Stimulated activated CD4-positive, alpha-beta T cell treated with anti-CD3 and anti-CD28 coated beads, Interleukin-1b, Interleukin-23, amount 100 ng/mL, for 1 hour (primary cell): Measurements from ENCODE around the gene PRSS33.

ENCODE experiments used
- DNase-seq, 2 donors: peaks; one replicate each; pipeline ENCODE4 v3.0.0-alpha.2; 2020; ENCODE audit warnings: low read depth in 2 of 2

Gene PRSS33

GRCh38 chr16:2799205-2799858 lies 12.0 kb upstream of the PRSS33 start:
- no peak for DNase-seq

GRCh38 chr16:2798723-2799204 lies 11.4 kb upstream of the PRSS33 start:
- DNase-seq = no peak

GRCh38 chr16:2795395-2796143 lies 8.2 kb upstream of the PRSS33 start:
- DNase-seq = no peak

- DNase-seq = no peak
Observed at GRCh38 chr16:2792940-2793339, 5.6 kb upstream of the PRSS33 start.

- DNase-seq = no peak
Observed at GRCh38 chr16:2791174-2791573, 3.8 kb upstream of the PRSS33 start.

- no peak for DNase-seq
Observed at GRCh38 chr16:2790631-2791030, 3.3 kb upstream of the PRSS33 start.

- DNase-seq = no peak
Observed at GRCh38 chr16:2787961-2788360, 601 bp upstream of the PRSS33 start.

GRCh38 chr16:2786826-2787151 lies 571 bp downstream of the PRSS33 start:
- no peak for DNase-seq

GRCh38 chr16:2786061-2786825 lies 1.1 kb downstream of the PRSS33 start:
- no peak for DNase-seq

- no peak for DNase-seq
Observed at GRCh38 chr16:2785101-2785991, 2.0 kb downstream of the PRSS33 start.

- DNase-seq = no peak
Observed at GRCh38 chr16:2784358-2785100, 2.8 kb downstream of the PRSS33 start.

- DNase-seq = no peak
Observed at GRCh38 chr16:2783581-2784357, 3.6 kb downstream of the PRSS33 start.

- DNase-seq = no peak
Observed at GRCh38 chr16:2782583-2783351, 4.6 kb downstream of the PRSS33 start.

- DNase-seq = no peak
Observed at GRCh38 chr16:2779978-2780898, 7.1 kb downstream of the PRSS33 start.

- no peak for DNase-seq
Observed at GRCh38 chr16:2779151-2779920, 8.0 kb downstream of the PRSS33 start.

- no peak for DNase-seq
Observed at GRCh38 chr16:2778630-2778958, 8.8 kb downstream of the PRSS33 start.

GRCh38 chr16:2777903-2778629 lies 9.3 kb downstream of the PRSS33 start:
- no peak for DNase-seq
